B cell (primary cell): Measurements from ENCODE around the gene EP300. TPM values are rescaled to one million over a fixed set of nuclear protein-coding genes. Genes with fewer than 3 reads are reported as not detected.
A peak's percentile ranks its signal among the peaks of the same experiment; 100 is the strongest.

ENCODE experiments used
- ATAC-seq: fragments of 200-7000 bp; cut with Tn5 transposase; one replicate; pipeline ENCODE4 v1.10.0; 2021; ENCODE audit warnings: low read depth, mild to moderate bottlenecking, moderate number of reproducible peaks, moderate library complexity
- CTCF ChIA-PET: fragments of 350-600 bp; sonication (Branson Sonifier 250); formaldehyde crosslinking; loops from one replicate; lab custom pipeline; 2021; ENCODE audit warnings: antibody characterized with exemption, inconsistent platforms; lab: Charles Lee
- POLR2A ChIA-PET: fragments of 350-600 bp; sonication (Branson Sonifier 250); formaldehyde crosslinking; loops from one replicate; lab custom pipeline; 2021; ENCODE audit warnings: antibody characterized with exemption; lab: Charles Lee
- DNase-seq: peaks from one replicate; pipeline ENCODE4 v3.0.0; 2013
- H2AFZ ChIP-seq: 2 replicates; pipeline ENCODE4 v1.6.1; 2012; ENCODE audit warnings: mild to moderate bottlenecking, low read depth, low read length; ENCODE audit not compliant: insufficient read depth, poor library complexity, severe bottlenecking
- H3K27ac ChIP-seq, 2 donors: 1 replicate in 1 of 2; 2 replicates in 1 of 2; pipeline ENCODE4 v1.5.1; 2012 to 2013; ENCODE audit warnings: low read length in 2 of 2, mild to moderate bottlenecking in 2 of 2, moderate library complexity in 1 of 2
- H3K27me3 ChIP-seq, 4 experiments: fragments of 200-600 bp in 1 of 4; sonication (generic) in 1 of 4; replicated peaks in 1 of 4; 1 replicate in 2 of 4; 2 replicates in 2 of 4; pipeline versions ENCODE4 v1.6.1 to v1.7.0; 2013 to 2016; ENCODE audit warnings: low read length in 3 of 4, mild to moderate bottlenecking in 2 of 4, mixed read lengths in 1 of 4, moderate library complexity in 1 of 4; ENCODE audit not compliant: insufficient read depth in 4 of 4, control insufficient read depth in 3 of 4; ENCODE audit errors: control extremely low read depth in 1 of 4
- H3K36me3 ChIP-seq, 2 experiments: replicated peaks in 1 of 2; 1 replicate in 1 of 2; 2 replicates in 1 of 2; pipeline versions ENCODE4 v1.6.1 to v1.7.1; 2013; ENCODE audit warnings: low read length in 1 of 2; ENCODE audit not compliant: insufficient read depth in 2 of 2, control insufficient read depth in 1 of 2; ENCODE audit errors: control extremely low read depth in 1 of 2, extremely low read depth in 1 of 2
- H3K4me1 ChIP-seq, 2 donors: fragments of 200-600 bp in 1 of 2; sonication (generic) in 1 of 2; 1 replicate in 1 of 2; 2 replicates in 1 of 2; pipeline versions ENCODE4 v1.5.1 to v1.6.1; 2013 to 2017; ENCODE audit warnings: low read length in 2 of 2; ENCODE audit not compliant: control insufficient read depth in 2 of 2, insufficient read depth in 2 of 2
- H3K4me2 ChIP-seq: replicated peaks from 2 replicates; pipeline ENCODE3; 2012; ENCODE audit warnings: mild to moderate bottlenecking, low read depth, low read length; ENCODE audit not compliant: poor library complexity, severe bottlenecking
- H3K4me3 ChIP-seq, 5 experiments: fragments of 200-600 bp in 1 of 5; sonication (generic) in 1 of 5; 1 replicate in 3 of 5; 2 replicates in 2 of 5; pipeline versions ENCODE4 v1.5.1 to v1.7.0; 2011 to 2016; ENCODE audit warnings: low read length in 4 of 5, mild to moderate bottlenecking in 4 of 5, low read depth in 2 of 5, control low read depth in 1 of 5, moderate library complexity in 1 of 5; ENCODE audit not compliant: insufficient read depth in 1 of 5; ENCODE audit errors: control extremely low read depth in 1 of 5, extremely low read depth in 1 of 5
- H3K79me2 ChIP-seq: fragments of 200-600 bp; sonication (generic); one replicate; pipeline ENCODE4 v1.6.0; 2016; ENCODE audit warnings: low read length; ENCODE audit not compliant: control insufficient read depth, insufficient read depth
- H3K9ac ChIP-seq: fragments of 200-600 bp; sonication (generic); 2 replicates; pipeline ENCODE4 v1.6.1; 2017; ENCODE audit warnings: mild to moderate bottlenecking, low read length, moderate library complexity
- H3K9me3 ChIP-seq, 3 donors: one replicate each; pipeline versions ENCODE4 v1.6.1 to v1.7.1; 2013; ENCODE audit warnings: low read length in 2 of 3; ENCODE audit not compliant: control insufficient read depth in 2 of 3, insufficient read depth in 1 of 3; ENCODE audit errors: control extremely low read depth in 1 of 3
- H4K20me1 ChIP-seq: 2 replicates; pipeline ENCODE4 v1.6.0; 2012; ENCODE audit warnings: mild to moderate bottlenecking, low read length; ENCODE audit not compliant: insufficient read depth, control insufficient read depth, poor library complexity, severe bottlenecking
- H3K27ac Mint-ChIP-seq: one replicate; pipeline ENCODE4 v1.8.0; 2021; ENCODE audit warnings: mixed read lengths
- H3K27me3 Mint-ChIP-seq: one replicate; pipeline ENCODE4 v1.8.0; 2021; ENCODE audit warnings: mixed read lengths
- H3K4me1 Mint-ChIP-seq: one replicate; pipeline ENCODE4 v1.8.0; 2021; ENCODE audit warnings: mixed read lengths
- H3K4me3 Mint-ChIP-seq: one replicate; pipeline ENCODE4 v1.8.0; 2021; ENCODE audit warnings: mixed read lengths
- H3K9me3 Mint-ChIP-seq: one replicate; pipeline ENCODE4 v1.8.0; 2022; ENCODE audit warnings: mixed read lengths; ENCODE audit not compliant: insufficient read depth
- EZH2 ChIP-seq: IDR thresholded peaks from 2 replicates; pipeline ENCODE4 v1.6.1; 2012; ENCODE audit warnings: borderline replicate concordance, low read depth, mild to moderate bottlenecking, moderate library complexity, low read length; ENCODE audit not compliant: insufficient read depth, poor library complexity, severe bottlenecking
- WGBS: methylation state at CpG from one replicate; pipeline ENCODE4 v1.1.5; 2013; ENCODE audit warnings: missing lambda C conversion rate; ENCODE audit not compliant: insufficient coverage; 5-methylcytosine and 5-hydroxymethylcytosine counted together
- intact Hi-C: fragments of 100-400 bp; cut with micrococcal nuclease; formaldehyde crosslinking; loops from one replicate; pipeline ENCODE4 v1.10.0; 2022
- polyA plus RNA-seq: library from polyadenylated mRNA; depleted of rRNA; stranded (reverse); fragments of >200 nt; gene quantifications from 2 replicates; pipeline ENCODE4 v1.2.3, GENCODE V29; 2012
- total RNA-seq, 2 donors: library from RNA; stranded (reverse); fragments of 120-200 nt in 1 of 2; gene quantifications; 1 replicate in 1 of 2; 2 replicates in 1 of 2; pipeline versions ENCODE4 v1.2.3 to v1.2.4, GENCODE V29; 2013 to 2022
- TF ChIP-seq, protein P1 (sequence below): fragments of 200-600 bp; IDR thresholded peaks from one replicate; pipeline ENCODE4 v1.8.0; 2022; ENCODE audit warnings: antibody characterized with exemption, mild to moderate bottlenecking

The EP300 gene
- total and polyA plus RNA-seq, 2 donors (not counting 1 experiment from before 2014, with no cell fraction given), result 73.3 to 185 TPM

DNA sequence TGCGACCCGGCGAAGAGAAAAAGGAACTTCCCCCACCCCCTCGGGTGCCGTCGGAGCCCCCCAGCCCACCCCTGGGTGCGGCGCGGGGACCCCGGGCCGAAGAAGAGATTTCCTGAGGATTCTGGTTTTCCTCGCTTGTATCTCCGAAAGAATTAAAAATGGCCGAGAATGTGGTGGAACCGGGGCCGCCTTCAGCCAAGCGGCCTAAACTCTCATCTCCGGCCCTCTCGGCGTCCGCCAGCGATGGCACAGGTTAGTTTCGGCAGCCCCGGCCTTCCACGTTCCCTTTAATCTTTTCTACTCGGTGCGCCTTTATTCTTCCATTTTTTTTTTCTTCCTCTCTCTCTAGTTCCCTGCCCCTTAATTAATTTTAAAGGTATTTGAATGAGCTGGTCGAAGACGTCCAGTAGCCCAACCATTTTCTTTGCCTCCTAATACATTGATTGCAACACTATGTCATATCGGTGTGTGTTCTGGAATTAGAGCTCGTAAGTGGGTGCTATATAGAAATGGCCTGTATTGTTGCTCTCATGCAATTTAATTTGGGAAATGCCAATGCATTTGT lies 537 bp downstream of the EP300 start:
- no peaks in the 10 kb centered on the region for H3K27me3 ChIP-seq
- H3K9me3 ChIP-seq, result no peaks in the 10 kb centered on the region
- H3K4me3 ChIP-seq, result peak overlapping the region; percentile 74 to 92 (median 85)
- H3K27ac ChIP-seq, result peak overlapping the region; percentile 97 to 99
- H3K4me2 ChIP-seq, result peak overlapping the region; percentile 80
- Mint-ChIP-seq H3K4me1 (peaks cover 44% of the 10 kb centered on the region), H3K4me3 (peak overlapping the region; percentile 95), H3K9me3 (no peaks in the 10 kb centered on the region), H3K27me3 (no peaks in the 10 kb centered on the region), H3K27ac (peak overlapping the region; percentile 96)
- H3K4me1 ChIP-seq, result peaks cover 28 to 36% of the 10 kb centered on the region in 2 donors
- CTCF ChIA-PET, result interaction anchor here (0.7 to 4.1 kb wide), 12 partner anchors 14 to 410 kb away, joined by 3 to 40 read pairs (median 3); no protein-coding TSS in a partner anchor
- peaks cover 46% of the 10 kb centered on the region for H4K20me1 ChIP-seq
- peak overlapping the region; percentile 85 for H2AFZ ChIP-seq
- under 1% methylated on average over 19 of the region's 31 CpGs for WGBS
- ATAC-seq (no peak), DNase-seq (no peak)
- POLR2A ChIA-PET, result interaction anchor here (0.6 to 5.9 kb wide), 10 partner anchors 14 to 240 kb away, joined by 3 to 90 read pairs (median 5); partner anchors contain the start of genes RBX1, ST13 and XPNPEP3
- H3K36me3 ChIP-seq, result no peaks in the 10 kb centered on the region
- H3K9ac ChIP-seq, result peak overlapping the region; percentile 97
- intact Hi-C loops, result loop anchor here (1.0 to 10.0 kb wide), 3 partner anchors 102 to 276 kb away; partner anchors contain the start of genes RANGAP1 and SLC25A17
- H3K79me2 ChIP-seq, result peaks cover 54% of the 10 kb centered on the region
- TF ChIP-seq EZH2, result no peak
- TF ChIP-seq, protein P1, sequence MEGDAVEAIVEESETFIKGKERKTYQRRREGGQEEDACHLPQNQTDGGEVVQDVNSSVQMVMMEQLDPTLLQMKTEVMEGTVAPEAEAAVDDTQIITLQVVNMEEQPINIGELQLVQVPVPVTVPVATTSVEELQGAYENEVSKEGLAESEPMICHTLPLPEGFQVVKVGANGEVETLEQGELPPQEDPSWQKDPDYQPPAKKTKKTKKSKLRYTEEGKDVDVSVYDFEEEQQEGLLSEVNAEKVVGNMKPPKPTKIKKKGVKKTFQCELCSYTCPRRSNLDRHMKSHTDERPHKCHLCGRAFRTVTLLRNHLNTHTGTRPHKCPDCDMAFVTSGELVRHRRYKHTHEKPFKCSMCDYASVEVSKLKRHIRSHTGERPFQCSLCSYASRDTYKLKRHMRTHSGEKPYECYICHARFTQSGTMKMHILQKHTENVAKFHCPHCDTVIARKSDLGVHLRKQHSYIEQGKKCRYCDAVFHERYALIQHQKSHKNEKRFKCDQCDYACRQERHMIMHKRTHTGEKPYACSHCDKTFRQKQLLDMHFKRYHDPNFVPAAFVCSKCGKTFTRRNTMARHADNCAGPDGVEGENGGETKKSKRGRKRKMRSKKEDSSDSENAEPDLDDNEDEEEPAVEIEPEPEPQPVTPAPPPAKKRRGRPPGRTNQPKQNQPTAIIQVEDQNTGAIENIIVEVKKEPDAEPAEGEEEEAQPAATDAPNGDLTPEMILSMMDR, result peak; percentile 16
